ENCODE data around the gene DPYD.

DNA sequence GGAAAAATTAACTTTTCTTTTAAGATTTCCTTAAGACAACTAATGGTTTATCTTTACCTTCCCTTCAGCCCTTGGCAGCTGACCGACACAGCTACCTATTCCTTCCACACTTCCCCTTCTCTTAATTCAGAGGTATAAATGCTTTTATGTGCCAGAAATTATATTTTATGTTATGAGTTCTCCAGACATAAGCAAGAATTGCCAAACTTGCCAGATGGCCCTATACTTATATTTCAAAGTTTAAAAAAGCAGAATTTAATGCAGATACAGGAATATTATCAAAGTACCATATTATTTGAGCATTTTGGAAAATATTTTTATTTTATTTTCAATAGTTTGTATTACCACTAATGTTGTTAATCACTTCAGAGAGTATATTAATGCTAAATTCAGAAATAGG lies 754.2 kb downstream of the DPYD start:
- TF ChIP-seq, protein P1, sequence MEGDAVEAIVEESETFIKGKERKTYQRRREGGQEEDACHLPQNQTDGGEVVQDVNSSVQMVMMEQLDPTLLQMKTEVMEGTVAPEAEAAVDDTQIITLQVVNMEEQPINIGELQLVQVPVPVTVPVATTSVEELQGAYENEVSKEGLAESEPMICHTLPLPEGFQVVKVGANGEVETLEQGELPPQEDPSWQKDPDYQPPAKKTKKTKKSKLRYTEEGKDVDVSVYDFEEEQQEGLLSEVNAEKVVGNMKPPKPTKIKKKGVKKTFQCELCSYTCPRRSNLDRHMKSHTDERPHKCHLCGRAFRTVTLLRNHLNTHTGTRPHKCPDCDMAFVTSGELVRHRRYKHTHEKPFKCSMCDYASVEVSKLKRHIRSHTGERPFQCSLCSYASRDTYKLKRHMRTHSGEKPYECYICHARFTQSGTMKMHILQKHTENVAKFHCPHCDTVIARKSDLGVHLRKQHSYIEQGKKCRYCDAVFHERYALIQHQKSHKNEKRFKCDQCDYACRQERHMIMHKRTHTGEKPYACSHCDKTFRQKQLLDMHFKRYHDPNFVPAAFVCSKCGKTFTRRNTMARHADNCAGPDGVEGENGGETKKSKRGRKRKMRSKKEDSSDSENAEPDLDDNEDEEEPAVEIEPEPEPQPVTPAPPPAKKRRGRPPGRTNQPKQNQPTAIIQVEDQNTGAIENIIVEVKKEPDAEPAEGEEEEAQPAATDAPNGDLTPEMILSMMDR (IDR thresholded peaks at IDR 0.05), result no peak
- TF ChIP-seq POLR2A (IDR thresholded peaks at IDR 0.05), result no peak
